Measurements from ENCODE around the gene PKP4. TPM values are rescaled to one million over a fixed set of nuclear protein-coding genes. Genes with fewer than 3 reads are reported as not detected.

The PKP4 gene
- total and polyA plus RNA-seq, 11 donors = 17.6 to 66.7 (median 49.0) TPM

GRCh38 chr2:158616480-158617000 lies 159.8 kb downstream of the PKP4 start:
- peaks cover 0 to 18% (median 8%) of the 10 kb centered on the region in 9 donors for H3K36me3 ChIP-seq
- no peak overlapping the region for H3K27ac ChIP-seq
- no peak overlapping the region for H3K4me3 ChIP-seq
- H3K4me1 ChIP-seq = peaks cover 0 to 11% (median 0%) of the 10 kb centered on the region in 12 donors
- TF ChIP-seq CTCF (IDR thresholded peaks at IDR 0.05) = no peak
- TF ChIP-seq POLR2A (IDR thresholded peaks at IDR 0.05) = no peak
- no peaks in the 10 kb centered on the region for H3K9me3 ChIP-seq
- intact Hi-C loops (cut with DNase I) = no loop called here
- ATAC-seq (no peak), DNase-seq (no peak)
- H3K27me3 ChIP-seq = no peaks in the 10 kb centered on the region
- WGBS, 4 donors = 62 to 84% (median 84%) methylated on average over 3 of the region's 3 CpGs

GRCh38 chr2:158618891-158619490 lies 162.2 kb downstream of the PKP4 start:
- peaks cover 0 to 11% (median 0%) of the 10 kb centered on the region in 12 donors for H3K4me1 ChIP-seq
- H3K36me3 ChIP-seq = peaks cover 0 to 41% (median 31%) of the 10 kb centered on the region in 9 donors
- H3K9me3 ChIP-seq = no peaks in the 10 kb centered on the region
- 83 to 88% (median 88%) methylated on average over 4 of the region's 4 CpGs for WGBS, 4 donors
- intact Hi-C loops (cut with DNase I) = no loop called here
- ATAC-seq = no peak
- DNase-seq = no peak
- H3K27ac ChIP-seq = no peak overlapping the region
- TF ChIP-seq POLR2A (IDR thresholded peaks at IDR 0.05) (no peak), CTCF (IDR thresholded peaks at IDR 0.05) (peak in 1 of 12 donors; percentile 8)
- H3K4me3 ChIP-seq = no peak overlapping the region
- H3K27me3 ChIP-seq = no peaks in the 10 kb centered on the region

GRCh38 chr2:158619496-158619895 lies 162.7 kb downstream of the PKP4 start:
- no peak overlapping the region for H3K4me3 ChIP-seq
- intact Hi-C loops (cut with DNase I) = no loop called here
- ATAC-seq (peak in 1 of 4 donors; percentile 50), DNase-seq (no peak)
- WGBS, 4 donors = 89 to 98% (median 93%) methylated on average over 2 of the region's 2 CpGs
- H3K4me1 ChIP-seq = peaks cover 0 to 11% (median 0%) of the 10 kb centered on the region in 12 donors
- H3K9me3 ChIP-seq = no peaks in the 10 kb centered on the region
- peaks cover 0 to 46% (median 36%) of the 10 kb centered on the region in 9 donors for H3K36me3 ChIP-seq
- TF ChIP-seq POLR2A (IDR thresholded peaks at IDR 0.05) (no peak), CTCF (IDR thresholded peaks at IDR 0.05) (no peak)
- no peak overlapping the region for H3K27ac ChIP-seq
- H3K27me3 ChIP-seq = no peaks in the 10 kb centered on the region

GRCh38 chr2:158620656-158621055 lies 163.9 kb downstream of the PKP4 start:
- WGBS, 4 donors = 52 to 61% (median 57%) methylated on average over 2 of the region's 2 CpGs
- peaks cover 0 to 58% (median 47%) of the 10 kb centered on the region in 9 donors for H3K36me3 ChIP-seq
- H3K27me3 ChIP-seq = no peaks in the 10 kb centered on the region
- ATAC-seq (no peak), DNase-seq (no peak)
- H3K4me1 ChIP-seq = peaks cover 0 to 11% (median 0%) of the 10 kb centered on the region in 12 donors
- TF ChIP-seq POLR2A (IDR thresholded peaks at IDR 0.05) (no peak), CTCF (IDR thresholded peaks at IDR 0.05) (no peak)
- no peak overlapping the region for H3K27ac ChIP-seq
- no peaks in the 10 kb centered on the region for H3K9me3 ChIP-seq
- no peak overlapping the region for H3K4me3 ChIP-seq
- intact Hi-C loops (cut with DNase I) = loop anchor here in 2 of 10 donors (10.0 kb wide), 2 partner anchors 134 to 446 kb away; no protein-coding TSS in a partner anchor
